ENCODE data around the gene ATXN1.
A peak's percentile ranks its signal among the peaks of the same experiment; 100 is the strongest.

ATXN1 gene

DNA sequence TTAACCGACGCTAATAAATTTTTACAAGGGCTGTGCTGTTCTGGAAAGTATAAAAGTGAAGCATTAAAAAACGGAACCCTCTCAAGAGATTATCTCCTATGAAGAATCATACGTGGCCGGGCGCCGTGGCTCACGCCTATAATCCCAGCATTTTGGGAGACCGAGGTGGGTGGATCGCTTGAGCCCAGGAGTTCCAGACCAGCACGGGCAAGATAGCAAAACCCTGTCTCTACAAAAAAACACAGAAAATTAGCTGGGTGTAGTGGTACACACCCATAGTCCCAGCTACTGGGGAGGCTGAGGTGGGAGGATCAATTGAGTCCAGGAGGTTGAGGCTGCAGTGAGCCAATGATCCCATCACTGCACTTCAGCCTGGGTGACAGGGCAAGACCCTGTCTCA, 439.4 kb downstream of the ATXN1 start:
- no peak for DNase-seq

DNA sequence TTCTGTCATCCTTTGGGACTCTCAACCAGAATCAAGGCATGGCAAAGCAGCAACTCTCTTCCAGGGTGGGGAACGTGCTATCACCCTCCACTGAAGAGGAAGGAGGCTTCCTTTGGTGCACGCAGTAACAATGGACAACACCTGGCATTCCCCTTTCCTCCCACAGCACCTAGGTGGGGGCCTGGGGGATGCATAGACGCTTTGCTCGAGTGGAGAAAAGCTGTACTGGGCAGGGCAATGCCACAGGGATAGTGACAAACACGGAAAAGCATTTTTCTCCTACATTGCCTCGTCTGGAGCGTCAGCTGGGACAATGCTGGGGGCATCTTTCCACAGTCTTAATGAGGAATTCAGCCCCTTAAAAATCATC, 439.9 kb downstream of the ATXN1 start:
- DNase-seq = no peak

DNA sequence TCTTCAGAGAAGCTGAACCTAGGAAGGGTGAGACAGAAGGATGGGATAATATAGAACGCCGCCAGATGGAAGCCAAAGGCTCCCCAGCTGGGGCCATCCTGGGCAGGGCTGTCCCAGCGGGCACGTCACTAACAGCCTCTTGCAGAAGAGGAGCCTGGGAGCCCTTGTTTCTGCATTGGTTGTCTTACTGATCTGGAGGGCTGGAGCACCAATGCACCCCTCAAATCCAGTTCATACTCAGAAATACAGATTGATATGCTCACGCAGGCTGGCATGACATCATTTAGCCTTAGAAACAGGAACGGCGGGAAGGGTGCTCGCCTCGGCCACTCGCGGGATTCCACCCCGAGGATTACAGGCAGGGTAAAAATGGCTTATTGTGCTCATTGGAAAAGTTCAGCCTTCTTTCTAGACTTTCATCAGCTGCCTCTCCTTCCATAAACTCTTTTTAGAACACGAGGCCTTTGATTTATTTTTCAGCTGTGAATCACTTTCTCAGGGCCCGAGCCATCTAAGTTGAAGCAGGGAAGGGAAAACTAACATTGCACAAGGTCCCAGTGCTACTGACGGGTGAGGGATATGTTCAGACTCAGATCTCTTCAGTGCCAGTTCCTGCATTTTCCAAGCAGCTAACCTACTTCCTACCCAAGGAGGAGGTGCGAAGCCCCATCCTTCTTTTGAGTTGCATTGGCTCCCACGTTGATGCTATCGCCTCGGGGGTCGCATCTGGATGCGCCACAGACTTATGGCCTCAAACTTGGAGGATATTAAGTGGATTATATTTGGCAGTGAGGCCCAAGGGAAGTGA, 440.5 kb downstream of the ATXN1 start:
- DNase-seq = no peak

DNA sequence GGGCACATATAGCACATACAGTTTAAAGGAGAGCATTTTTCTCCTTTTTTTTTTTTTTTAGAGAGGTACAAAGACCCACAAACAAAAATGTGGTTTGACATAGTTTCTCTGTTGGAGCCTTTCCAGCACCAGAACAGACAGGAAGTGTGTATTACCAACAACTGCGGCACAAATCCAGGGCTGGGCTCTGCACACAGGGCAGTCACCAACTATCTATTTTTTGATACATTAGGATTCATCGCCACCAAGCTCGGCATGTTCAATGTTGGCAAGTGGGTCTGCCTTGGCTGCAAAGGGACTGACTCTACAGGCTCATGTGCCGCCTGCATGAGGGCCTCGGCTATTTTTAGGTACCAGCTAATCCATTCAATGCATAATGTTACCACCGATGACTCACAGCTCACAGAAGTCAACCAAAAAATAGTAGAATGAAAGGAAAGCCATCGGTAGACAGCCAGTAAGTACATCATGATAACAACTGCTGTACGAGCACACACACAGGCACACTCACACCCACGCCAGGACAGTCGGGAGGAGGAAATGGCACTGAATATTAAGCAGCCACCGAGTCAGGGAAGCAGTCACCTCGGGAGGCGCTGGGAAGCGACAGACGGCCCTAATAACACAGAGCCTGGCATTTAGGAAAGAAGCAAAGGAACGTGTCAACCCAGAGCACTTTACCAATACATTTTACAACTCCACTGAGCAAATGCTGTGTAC, 441.3 kb downstream of the ATXN1 start:
- DNase-seq = peak; percentile 81

DNA sequence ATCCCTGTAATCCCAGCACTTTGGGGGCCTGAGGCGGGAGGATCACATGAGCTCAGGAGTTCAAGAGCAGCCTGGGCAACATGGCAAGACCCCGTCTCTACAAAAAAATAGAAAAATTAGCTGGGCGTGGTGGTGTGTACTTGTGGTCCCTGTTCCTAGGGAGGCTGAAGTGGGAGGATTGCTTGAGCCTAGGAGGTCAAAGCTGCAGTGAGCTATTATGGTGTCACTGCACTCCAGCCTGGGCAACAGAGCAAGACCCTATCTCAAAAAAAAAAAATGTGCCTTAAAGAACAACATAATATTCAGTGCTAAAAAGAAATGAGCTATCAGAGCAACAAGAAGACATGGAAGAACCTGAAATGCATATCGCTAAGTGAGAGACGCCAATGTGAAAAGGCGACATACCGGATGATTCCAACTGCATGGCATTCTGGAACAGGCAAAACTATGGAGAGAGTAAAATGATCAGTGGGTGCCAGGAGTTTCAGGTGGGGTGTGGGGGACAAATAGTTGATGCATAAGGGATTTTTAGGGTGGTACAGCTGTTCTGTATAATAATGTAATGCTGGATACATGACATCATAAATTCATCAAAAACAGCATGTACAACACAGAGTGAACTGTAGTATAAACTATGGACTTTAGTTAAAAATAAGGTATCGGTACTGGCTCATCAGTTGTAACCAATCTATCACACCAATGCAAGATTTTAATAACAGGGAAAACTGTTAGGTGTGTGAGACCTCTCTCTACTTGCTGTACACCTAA, 442.1 kb downstream of the ATXN1 start:
- DNase-seq = no peak

DNA sequence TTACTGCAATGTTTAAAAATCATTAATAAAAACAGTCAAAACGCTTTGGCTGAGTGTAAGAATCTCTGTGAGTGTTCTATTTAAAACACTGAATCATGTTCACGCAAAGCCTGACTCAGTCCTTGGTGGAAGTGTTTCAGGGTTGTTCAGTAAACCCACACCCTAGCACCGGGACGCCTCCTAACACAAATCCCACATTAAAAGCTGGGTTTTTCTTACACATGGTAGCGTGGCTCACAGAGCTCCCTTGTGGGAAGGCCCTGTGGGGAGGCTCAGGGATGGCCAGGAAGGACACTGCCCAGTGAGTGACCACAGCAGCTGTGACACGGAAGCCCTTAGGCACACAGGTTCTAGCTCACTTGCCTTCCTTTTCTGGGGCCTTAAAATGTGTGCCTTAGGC, 442.7 kb downstream of the ATXN1 start:
- no peak for DNase-seq

DNA sequence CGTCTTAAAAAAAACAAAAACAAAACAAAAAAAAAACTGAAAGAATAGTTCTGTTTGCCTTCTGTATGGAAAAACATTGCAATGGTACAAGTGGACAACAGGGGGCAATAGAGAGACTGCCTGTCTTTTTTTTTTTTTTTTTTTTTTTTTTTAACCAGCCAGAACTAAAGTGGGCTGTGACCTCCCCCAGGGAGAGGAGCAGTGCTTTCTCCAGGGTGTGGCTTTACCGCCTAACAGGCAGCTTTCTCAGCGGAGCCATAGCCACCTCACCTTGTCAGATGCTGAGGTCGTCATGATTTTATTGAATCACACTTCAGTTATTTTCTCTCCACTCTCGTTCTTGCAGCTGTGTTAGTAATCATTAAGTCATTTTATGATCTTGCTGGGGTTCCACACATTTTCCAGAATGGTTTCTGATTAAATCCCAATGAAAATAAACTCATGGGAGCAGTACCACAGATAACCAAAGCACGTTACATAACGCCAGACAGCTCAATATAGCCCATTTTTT, 444.5 kb downstream of the ATXN1 start:
- peak; percentile 50 for DNase-seq

DNA sequence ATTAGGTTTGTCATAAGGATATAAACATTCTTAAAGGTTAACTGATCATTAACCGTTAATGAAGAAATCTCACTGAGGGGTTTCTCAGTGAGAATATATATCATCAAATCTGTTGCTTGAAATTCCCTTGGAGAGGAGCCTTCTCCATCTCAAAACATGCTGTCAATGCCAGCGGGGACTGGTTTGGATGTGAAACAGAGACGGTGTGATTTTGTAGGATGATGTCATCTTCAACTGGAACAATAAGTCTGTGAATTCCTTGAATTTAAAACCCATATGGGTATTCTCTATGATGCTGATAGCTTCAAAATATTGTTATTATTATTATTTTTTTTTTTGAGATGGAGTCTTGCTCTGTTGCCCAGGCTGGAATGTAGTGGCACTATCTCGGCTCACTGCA, 447.0 kb downstream of the ATXN1 start:
- DNase-seq = no peak

DNA sequence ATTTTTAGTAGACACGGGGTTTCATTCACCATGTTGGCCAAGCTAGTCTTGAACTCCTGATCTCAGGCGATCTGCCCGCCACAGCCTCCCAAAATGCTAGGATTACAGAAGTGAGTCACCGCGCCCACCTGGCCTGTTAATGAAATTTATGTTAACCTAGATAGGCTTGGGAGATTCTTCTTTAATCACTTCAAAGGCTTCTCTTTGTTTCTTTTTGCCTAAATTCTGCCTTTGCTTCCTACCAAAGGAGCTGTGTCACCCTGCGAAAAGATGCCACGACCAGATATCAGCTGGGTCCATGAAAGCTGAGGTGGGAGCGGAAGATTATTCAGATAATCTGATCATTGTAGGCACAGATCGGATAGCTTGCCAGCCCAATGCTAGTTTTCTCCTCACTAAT, 447.5 kb downstream of the ATXN1 start:
- no peak for DNase-seq

DNA sequence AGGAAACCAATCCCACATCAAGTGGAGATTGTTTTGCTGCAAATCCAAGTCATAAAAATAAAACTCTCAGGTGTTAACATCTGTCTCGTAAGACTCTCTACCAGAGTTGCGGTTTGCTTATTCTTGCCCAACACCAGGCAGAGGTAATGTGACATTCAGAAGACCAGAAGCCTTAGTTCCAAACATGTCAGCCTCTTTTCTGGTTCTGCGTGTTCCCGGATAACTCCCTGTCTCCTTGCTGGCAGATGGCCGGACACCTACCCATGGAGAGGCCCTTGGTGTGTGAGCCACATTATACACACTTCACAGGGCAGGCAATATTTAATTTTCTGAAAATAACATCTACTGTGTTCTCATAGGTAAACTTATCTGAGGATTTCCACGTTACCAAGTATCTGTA, 449.5 kb downstream of the ATXN1 start:
- DNase-seq = no peak

DNA sequence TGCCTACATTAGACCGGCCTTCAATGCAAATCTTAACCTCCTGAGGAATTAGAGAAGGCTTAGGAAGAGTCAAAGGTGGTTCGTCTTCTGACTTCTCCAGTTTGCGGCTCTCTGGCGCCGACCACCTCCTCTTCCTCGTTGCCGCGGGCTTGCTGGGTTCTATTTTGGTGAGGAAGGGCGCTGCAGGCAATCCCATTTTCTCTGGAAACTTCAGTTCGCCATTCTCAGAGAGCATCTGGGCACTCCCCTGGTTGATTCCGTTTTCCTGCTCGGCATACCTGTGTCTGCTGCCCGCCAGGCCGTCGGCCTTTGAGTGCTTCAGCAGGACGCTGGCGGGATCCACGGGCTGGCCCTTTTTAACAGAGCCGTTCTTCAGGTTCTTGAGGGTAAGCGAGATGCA, 454.9 kb downstream of the ATXN1 start:
- no peak for DNase-seq

DNA sequence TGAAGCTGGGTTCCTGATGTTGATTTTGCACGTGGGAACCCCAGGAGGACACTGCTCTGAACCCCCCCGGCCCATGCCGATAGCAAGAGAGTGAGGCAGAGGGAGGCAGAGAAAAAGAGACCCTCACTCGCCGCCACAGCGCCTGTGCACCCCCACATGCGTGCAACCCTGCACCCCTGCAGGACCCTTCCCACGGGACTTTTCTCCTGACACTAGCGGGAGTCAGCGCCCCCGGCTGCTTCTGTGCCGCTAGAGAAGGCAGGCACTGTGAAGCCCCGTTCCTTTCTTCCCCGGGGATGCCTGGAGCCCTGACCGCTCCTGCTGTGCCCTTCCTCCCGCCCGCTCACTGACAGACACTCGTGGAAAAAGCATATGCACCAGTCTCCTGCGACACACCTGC, 455.5 kb downstream of the ATXN1 start:
- DNase-seq = no peak

DNA sequence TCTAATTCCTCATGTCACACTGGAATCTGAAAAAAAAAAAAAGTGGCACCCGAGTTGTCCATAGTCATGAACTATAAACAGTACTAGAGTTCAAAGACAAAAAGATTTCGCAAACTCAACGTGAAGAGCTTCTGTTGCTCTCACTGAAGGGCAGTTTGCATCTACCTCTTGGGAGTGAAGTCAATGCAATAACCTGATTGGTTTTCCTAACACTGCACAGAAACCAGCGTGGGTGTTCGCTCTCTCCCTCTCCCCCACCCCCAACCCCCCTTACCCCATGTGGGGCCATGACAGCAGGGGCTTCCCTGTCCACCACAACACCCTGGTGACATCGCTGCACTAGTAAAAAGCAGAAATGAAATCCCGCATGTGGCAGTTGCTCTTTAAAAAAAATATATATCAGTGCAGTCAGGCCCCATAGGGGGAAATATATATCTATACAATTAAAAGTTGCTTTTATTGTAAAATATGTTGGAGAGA, 456.0 kb downstream of the ATXN1 start:
- DNase-seq = no peak

DNA sequence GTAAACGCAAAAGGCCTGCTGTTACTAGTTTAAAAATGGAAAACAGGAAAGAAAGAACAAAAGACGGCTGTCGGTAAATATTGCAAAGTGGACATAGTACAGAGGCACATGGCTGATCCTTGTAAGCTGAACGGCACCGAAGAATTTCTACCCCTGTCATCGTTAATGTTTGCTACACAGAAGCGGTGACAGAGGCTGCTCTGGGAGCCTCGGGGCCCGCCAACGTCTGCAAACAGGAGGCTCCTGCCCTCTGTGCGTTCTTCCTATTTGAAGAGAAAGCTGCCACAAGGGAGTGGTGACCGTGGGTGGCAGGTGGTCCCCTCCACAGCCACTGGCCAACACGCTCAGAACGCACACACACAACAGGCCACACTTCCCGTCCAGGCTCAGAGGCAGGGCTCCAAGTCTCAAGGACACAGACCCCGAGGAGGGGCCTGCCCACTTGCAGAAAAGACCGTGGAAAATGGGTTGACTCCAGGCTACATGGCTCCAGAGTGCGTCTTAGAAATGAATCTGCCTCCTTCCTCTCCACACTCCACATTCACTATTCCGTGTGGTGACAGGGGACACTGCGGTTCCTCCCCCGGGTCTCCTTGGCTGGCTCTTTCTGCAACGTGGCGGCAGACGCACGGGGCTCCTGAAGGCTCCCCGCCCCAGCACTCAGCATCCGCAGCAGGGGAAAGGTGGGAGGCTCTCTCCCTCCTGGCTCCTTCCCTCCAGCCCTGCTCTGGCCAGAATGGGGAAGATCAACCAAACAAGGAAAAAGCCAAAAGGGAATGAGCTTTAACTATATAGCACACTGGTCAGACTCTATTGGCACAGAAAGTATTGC, 458.3 kb downstream of the ATXN1 start:
- peak; percentile 26 for DNase-seq

DNA sequence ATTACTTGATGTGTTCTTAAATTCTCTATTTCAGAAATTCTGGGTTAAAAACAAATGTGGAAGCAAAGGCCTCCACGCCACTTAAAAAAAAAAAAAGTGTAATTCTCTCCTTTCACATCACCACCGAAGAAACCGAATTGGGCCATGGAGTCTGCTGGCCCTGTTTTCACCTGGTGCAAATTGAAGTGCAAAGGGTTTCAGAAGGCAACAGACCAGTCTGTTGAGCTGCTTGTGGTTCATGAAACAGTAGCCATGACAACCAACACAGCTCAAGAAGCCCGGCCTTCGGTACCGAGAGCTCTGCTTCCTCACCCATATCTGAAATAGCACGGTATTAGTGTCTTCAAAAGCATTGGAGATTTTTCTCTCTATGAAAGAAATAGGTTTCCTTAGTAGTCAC, 459.7 kb downstream of the ATXN1 start:
- DNase-seq = no peak

DNA sequence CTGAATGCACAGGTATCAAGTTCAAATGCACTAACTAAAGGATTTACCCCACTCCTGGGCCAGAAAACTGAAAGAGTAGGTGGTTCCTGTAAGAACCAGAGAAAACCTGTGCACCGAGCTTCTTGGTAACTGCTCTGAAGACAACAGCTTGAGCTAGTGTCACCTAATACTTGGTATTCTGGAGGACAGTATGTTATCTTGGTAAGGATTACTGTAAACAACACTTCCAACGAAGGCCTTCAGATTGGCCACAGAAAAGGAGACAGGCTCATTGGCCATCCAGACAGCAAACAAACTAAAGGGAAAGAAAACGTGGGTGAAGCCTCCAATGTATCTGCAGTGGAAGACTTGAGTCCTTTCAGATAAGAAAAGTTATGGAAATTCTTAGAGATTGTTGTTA, 461.4 kb downstream of the ATXN1 start:
- no peak for DNase-seq

DNA sequence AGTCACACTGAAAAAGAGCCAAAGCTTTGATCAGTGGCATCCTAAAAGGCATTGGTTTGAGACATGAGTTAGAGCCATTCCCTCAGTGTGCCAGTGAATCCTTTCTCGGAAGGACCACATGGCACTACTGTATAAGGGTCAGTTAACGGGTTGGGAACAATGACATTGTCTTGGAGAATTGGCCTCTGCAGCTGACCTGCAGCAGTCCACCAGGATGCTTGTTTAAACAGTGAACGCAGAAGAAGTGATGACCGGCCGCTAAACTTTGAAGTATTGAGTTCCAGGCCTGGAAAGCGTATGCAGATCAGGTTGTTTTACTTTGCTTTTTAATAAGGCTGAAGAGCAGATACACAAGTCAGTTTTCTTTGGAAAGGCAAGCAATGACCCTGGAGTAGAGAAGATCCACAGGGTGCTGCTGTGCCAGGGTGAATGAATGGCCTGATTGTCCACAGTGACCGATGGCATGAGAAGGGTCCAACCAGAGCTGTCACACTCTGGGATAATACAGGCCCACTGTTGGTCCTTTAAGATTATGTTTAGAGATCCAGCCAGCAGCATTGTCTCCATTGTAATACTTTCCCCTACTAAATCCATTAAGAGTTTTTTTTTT, 465.1 kb downstream of the ATXN1 start:
- no peak for DNase-seq

DNA sequence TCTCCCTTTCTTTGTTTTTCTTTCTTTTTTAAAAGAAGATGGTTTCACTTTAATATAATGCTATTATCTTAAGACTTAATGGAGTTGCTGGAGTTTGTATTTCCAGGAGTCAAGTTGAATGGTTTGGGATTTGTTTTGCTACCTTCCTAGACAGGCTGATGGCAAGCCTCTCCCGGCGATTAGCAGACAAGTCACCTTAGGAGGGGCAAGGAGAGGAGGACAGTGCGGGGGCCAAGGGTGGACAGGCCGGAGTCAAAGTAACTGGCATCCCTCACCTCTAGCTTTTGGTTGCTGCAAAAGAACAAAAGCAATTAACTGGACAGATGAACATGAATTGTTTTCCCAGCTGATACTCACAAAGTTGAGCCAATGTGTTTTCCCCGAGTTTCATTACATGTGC, 465.8 kb downstream of the ATXN1 start:
- no peak for DNase-seq

DNA sequence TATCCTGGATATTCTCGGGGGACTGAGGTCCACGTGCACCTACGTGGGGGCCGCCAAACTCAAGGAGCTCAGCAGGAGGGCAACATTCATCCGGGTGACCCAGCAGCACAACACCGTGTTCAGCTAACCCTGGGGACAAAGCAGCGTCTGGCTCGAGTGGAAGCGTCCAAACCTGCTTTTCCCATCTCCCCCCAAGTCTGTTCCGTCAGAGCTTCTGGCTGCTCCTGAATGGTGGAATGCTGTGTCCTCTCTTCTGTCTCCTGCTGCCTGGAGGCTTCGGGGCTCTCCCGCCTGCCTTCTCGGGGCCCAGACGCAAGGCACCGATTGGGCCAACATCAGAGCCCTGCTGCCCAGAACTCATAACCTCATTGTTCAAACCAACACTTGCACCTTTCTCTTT, 466.2 kb downstream of the ATXN1 start:
- DNase-seq = no peak

DNA sequence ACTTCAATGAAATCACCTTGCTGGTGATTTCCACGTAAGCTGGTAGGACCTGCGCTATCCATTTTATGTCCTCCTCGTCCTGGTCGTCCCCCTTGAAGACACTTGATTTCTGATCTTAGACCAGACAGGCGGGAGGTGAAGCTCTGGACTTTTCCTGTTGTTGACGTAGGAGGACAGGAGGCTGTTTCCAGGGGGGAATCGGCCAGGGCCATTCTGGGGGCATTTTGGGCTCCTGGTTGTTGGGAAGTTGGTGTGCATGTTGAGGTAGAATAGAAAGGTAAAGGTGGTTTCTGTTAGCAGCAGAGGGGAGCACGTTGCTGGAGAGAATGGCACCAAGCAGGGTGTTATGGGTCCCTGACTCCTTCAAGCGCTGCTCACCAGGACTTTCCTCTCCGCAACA, 466.9 kb downstream of the ATXN1 start:
- no peak for DNase-seq

DNA sequence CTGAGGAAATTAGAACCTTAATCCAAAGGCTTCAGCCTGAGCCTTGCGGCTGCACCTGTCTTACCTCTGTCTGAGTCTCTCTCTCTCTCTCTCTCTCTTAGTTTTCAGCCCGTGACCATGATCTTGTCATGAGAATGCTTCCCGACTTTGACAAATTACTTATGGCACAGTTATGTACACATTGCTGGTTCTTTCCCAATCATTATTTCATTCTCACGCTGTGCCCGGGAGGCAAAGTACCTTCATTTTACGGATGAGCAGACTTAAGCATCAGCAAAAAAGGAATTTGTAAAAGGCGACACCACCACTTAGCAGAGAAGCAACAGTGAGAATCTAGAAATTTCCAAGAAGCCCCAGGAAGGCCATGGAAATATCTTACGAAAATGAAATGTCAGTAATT, 468.3 kb downstream of the ATXN1 start:
- DNase-seq = no peak

DNA sequence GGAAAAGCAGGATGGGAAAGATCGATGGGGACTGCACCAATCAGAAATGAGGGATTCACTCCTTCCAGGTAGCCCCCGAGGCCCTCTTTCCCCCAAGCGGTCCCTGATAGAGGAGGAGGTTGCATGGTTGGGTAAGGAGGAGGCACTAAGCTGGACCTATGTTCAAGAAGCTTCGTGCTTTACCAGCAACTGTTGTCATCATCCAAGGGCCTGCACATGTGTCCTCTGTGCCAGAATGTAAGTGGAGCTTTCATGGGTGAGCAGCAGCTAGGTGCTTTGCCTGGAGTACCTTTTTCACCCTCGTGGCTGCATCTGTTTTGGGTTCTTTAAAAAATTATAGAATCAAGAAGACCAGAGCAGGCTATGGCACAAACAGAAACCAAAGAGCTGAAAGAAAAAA, 468.8 kb downstream of the ATXN1 start:
- DNase-seq = no peak

Data from NCI-H2029 (cell line).